GM12892 (cell line): ENCODE results near the gene CHST3.

Source experiments
- DNase-seq: peaks from one replicate; pipeline ENCODE4 v3.0.0; 2011; ENCODE audit not compliant: insufficient read length
- FAIRE-seq: peaks from 2 replicates; lab custom pipeline; 2011; peaks lifted over from hg19 to GRCh38; lab: Jason Lieb, UNC
- POLR2A ChIP-seq: IDR thresholded peaks from 2 replicates; pipeline ENCODE4 v1.6.1; 2011; ENCODE audit warnings: low read depth, low read length, control low read depth
- POLR2AphosphoS5 ChIP-seq: IDR thresholded peaks from 2 replicates; pipeline ENCODE4 v1.6.1; 2011; ENCODE audit warnings: low read depth, low read length, control low read depth
- TAF1 ChIP-seq: IDR thresholded peaks from 2 replicates; pipeline ENCODE4 v1.6.1; 2011; ENCODE audit warnings: low read depth, mild to moderate bottlenecking, control low read depth, low read length, borderline replicate concordance

CHST3 gene

DNA sequence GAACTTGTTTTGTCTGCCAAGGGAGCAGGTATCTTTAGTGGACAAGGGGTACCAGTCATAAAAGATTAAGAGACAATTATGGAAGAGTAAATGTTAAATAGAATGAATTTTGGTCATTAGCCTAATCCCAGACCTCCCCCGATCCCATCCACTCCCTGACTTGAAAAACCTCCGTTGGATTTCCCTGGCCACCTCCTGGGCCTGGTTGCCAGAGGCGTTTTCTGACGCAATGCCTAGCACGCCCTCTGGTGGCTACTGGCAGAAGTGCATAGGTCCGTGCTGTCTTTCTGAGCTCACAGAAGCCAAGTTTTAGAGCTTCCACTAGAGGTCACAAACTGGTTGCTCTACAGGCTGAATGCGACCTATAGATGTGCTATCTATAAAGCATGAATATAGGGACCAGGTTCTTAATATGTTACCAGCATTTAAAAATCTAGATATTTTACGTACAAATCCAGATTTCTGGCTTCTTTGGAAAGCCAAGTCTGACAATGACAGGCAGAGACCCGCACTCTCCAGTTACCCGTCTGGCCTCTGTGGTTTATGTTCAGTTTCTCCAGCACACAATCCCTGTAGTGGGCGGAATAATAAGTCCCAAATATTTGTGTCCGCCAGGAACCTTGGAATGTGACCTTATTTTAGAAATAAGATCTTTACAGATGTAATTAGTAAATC, 84.4 kb downstream of the CHST3 start:
- DNase-seq (peak; percentile 70), FAIRE-seq (peak; percentile 96)
- TF ChIP-seq TAF1 (no peak), POLR2AphosphoS5 (no peak), POLR2A (no peak)

DNA sequence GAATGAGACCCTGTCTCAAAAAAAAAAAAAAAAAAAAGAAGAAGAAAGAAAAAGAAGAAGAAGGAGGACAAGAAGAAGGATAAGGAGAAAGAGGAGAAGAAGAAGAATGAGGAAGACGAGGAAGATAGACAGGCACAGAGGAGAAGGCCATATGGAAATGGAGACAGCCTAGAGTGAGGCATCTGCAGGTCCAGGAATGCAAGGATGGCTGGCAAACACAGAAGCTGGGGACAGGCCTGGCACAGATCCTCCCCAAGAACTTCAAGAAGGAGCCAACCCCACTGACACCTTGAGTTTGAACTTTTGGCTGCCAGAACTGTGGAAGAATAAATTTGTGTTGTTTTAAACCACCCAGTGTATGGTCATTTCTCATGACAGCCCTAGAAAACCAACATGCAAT, 85.3 kb downstream of the CHST3 start:
- DNase-seq = no peak

DNA sequence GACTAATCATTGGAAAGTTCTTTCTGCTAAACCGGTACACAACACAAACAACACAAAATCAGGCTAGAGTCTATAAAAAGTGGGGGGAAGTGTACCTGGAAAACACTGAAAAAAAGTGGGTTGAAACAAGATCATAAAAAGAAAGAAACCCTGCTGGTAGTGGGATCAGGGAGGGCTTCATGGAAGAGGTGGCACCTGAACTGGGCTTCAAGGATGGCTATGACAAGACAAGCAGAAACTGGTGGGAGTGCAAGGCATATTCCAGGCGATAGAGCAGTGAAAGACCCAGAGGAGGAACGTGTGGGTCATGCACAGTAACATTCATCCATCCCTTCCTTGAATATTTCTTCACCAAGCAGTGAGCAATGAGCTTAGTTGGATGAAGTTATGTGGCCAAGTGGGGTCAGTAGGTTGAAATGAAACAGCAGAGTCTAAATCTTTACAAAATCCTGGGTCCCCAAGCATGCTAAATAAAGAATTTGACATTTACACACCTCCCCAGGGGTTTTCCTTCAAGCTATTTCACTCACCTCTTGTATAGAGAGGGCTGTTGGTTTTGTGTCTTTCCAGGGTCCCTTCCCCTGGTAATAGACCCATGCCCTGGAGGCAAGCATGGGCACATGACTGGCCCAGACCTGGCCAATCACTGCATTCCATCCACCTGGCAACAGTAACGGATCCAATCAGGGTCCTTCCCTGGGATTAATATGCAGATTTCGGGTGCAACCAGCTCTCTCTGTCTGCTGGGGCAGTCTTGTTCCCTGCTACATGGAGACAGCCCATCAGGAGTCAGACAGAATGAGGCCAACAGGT, 86.0 kb downstream of the CHST3 start:
- FAIRE-seq = no peak
- TF ChIP-seq POLR2A (no peak), TAF1 (no peak), POLR2AphosphoS5 (no peak)
- DNase-seq = no peak

More for the DNA sequence above, 85.3 kb downstream of the CHST3 start:
- FAIRE-seq = no peak
- TF ChIP-seq TAF1 (no peak), POLR2AphosphoS5 (no peak), POLR2A (no peak)

DNA sequence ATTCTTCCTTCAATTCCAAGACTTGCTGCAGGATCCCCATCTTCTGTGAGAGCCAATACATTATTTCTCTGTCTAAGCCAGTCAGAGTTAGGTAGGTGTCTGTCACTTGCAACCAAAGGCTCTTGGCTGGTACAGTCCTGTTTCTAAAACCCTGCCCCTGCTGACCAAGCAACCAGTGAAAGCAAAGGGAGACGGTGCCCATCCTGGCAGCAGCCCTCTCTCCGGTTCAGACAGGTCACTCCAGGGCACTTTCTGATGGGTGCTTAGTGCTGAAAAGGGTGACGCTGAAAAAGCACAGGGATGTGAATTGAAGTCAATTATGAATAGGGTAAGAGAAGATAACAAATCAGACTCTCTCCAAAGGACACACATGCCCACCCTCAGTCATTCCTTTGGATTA, 86.7 kb downstream of the CHST3 start:
- DNase-seq (no peak), FAIRE-seq (no peak)
- no peak for TF ChIP-seq TAF1
- no peak for TF ChIP-seq POLR2A
- no peak for TF ChIP-seq POLR2AphosphoS5

DNA sequence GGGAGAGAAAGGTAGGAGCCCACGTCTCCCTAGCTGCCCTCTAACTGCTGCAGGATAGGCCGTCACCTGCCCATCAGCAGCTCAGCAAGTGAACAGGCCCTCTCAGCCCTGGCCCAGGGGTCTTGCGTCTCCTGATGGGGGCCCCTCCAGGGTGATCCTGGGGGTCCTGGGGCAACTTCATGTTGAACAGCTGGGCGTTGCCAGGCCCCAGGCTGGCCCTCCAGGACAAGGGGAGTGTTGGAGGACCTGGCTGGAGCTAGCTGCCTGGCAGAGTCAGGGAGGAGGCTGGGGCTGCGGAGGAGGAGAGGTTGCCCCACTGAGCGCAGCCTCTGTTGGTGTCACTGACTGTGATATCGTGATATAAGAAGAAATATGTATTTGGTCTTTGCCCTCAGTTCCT, 89.5 kb downstream of the CHST3 start:
- no peak for FAIRE-seq
- DNase-seq = no peak
- no peak for TF ChIP-seq POLR2AphosphoS5
- TF ChIP-seq POLR2A = no peak
- no peak for TF ChIP-seq TAF1

DNA sequence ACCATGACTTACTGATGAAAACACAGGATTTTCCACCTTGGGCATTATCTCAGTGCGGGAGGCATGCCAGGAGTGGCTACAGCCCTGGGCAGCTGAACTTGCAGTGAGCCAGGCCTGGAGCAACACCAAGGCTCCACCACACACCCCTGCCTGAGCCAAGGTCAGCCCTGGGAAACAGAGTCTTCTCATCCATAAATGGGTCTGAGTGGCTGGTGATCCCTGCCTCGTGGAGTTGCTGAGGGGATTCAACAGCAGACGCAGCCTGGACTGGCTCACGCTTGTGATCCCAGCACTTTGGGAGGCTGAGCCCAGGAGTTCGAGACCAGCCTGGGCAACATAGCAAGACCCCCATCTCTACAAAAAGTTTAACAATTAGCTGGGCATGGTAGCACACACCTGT, 91.9 kb downstream of the CHST3 start:
- no peak for FAIRE-seq
- no peak for TF ChIP-seq TAF1
- TF ChIP-seq POLR2AphosphoS5 = no peak
- no peak for TF ChIP-seq POLR2A
- DNase-seq = no peak

DNA sequence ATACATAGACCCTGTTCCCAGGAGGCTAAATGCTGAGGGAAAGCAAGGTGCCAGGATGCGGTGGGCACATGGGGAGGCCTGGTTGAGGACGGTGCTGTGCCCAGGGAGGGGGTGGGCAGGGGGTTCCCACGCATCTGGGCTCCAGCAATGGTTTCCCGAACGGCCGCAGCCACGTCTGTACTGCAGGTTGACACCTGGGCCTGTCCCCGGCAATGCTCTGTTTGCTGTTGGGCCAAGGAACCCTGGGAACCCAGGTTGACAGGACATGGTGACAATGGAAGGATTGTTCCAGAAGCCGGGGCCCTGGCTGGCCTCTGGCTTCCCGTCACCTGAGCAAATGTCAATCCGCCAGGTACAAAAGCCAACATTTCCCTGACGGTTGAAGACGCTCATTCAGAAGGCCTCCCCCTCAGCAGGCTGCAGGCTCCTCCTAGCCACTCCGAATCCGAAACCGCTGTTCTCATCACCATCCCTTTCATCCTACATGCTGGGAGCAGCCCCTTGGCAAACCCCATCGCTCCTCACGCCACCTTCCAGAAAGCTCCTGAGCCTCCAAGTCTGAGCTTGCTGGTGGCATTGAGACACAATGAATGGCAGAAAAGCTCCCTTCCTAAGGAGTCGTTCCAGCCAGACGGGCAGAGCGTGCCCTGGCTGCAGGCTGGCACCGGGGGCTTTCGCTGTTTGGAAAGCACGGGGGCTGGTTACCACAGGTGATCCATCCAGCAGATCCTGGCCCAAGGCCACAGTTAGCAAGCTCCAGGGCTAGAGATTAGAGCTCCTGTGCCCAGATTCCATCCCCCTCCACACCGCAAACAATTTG, 92.9 kb downstream of the CHST3 start:
- TF ChIP-seq TAF1 (no peak), POLR2AphosphoS5 (no peak), POLR2A (no peak)
- FAIRE-seq (no peak), DNase-seq (no peak)

DNA sequence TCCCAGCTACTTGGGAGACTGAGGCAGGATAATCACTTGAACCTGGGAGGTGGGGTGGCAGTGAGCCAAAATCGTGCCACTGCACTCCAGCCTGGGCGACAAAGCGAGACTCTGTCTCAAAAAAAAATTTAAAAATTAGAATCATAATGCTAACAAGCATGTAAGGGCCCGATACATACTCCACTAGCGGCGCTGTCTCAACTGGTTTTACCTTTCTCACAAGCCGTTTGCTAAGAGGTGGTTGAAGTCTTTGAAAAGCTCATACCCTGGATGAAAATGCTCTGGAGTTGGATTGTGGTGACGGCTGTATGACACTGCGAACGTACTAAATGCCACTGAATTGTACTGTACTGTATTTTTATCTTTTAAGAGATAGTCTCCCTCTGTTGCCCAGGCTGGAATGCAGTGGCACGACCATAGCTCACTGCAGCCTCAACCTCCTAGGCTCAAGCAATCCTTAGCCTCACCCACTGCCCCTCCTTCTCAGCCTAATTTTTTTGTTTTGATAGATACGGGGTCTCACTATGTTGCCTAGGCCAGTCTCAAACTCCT, 94.2 kb downstream of the CHST3 start:
- DNase-seq = no peak
- no peak for FAIRE-seq
- no peak for TF ChIP-seq TAF1
- no peak for TF ChIP-seq POLR2A
- TF ChIP-seq POLR2AphosphoS5 = no peak

DNA sequence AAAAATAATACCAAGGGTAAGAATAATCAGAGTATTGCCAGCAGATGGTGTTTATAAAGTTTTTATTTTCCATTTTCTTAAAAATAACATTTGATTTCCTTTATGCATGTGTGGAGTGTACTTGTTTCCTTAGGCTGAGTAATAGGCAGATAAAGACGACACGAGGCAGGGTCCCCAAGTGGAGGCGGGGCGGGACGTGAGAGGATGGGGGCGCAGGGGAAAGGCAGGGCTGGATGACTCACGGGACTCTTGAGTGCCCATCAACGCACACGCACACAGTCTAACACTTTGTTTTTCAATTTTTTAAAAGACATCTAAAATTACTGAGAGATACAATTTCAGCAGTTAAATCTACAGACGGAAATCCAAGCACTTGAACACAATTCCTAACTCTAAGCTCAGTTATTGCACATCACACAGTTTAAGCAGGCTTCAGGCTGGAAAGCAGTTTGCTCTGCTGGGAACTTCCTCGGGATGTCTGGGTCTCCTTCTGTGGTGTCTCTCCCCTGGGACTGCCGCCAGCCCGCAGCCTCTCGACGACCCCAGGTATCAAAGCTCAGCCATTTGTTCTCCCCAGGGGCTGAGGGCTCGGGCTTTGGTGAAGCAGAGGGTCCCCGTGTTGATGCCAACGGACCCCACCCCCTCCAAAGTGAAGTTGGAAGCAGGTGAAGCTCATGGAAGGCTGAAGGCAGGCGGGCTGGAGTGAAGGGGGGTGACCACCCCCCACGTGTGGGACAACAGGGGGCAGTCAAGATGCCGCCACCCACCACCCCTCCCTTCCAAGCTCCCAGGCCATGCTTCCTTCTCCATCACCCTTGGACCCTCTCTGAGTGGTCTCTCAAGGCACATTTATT, 95.0 kb downstream of the CHST3 start:
- FAIRE-seq (no peak), DNase-seq (no peak)
- TF ChIP-seq POLR2A = no peak
- TF ChIP-seq TAF1 = no peak
- no peak for TF ChIP-seq POLR2AphosphoS5
